ENCODE data around the gene FRMD4A.

DNA sequence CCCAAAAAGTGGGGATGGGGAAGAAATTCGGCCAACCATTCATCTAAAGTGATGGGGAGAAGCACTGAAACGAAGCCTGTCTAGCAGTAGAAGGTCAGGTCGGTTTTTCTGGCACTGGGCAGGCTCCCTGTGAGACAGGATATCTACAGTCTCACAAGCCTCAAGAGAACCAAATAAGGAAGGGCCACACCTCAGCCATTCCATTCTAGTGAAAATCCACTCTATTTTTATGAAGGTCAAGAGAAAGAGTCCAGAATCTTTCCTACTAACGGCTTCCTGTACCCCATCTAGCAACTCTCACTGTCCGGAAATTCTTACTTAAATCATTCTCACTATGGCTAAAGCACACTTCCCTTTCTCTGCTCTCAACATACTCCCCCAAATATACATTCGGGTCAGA is 476.9 kb downstream of the FRMD4A start:
- no peak for TF ChIP-seq POLR2A (IDR thresholded peaks at IDR 0.05)
- no peak for TF ChIP-seq CTCF (IDR thresholded peaks at IDR 0.05)
